NB4 (cell line): ENCODE data around the gene CISD3.

Experiments
- DNase-seq: peaks from one replicate; pipeline ENCODE4 v3.0.0; 2010; ENCODE audit warnings: low read depth
- H3K4me3 ChIP-seq: one replicate; pipeline ENCODE4 v1.5.1; 2011; ENCODE audit warnings: mild to moderate bottlenecking, low read depth, low read length, moderate library complexity
- CTCF ChIP-seq: IDR thresholded peaks from one replicate; pipeline ENCODE4 v1.5.1; 2012; ENCODE audit warnings: low read depth, low read length
- MAX ChIP-seq: IDR thresholded peaks from 2 replicates; pipeline ENCODE4 v1.6.1; 2011; ENCODE audit warnings: low read depth, low read length
- MYC ChIP-seq: IDR thresholded peaks from 2 replicates; pipeline ENCODE4 v1.6.1; 2011; ENCODE audit warnings: low read depth, low read length
- POLR2A ChIP-seq: IDR thresholded peaks from 2 replicates; pipeline ENCODE4 v1.6.1; 2011; ENCODE audit warnings: mild to moderate bottlenecking; ENCODE audit not compliant: insufficient read length; ENCODE audit errors: extremely low read depth

CISD3 gene

GRCh38 chr17:38705523-38705802, 24.7 kb upstream of the CISD3 start:
- TF ChIP-seq MAX, result no peak
- no peak for TF ChIP-seq MYC
- TF ChIP-seq POLR2A, result no peak
- no peak for TF ChIP-seq CTCF
- H3K4me3 ChIP-seq, result peak overlapping the region; percentile 72
- no peak for DNase-seq

GRCh38 chr17:38705803-38706504, 24.2 kb upstream of the CISD3 start:
- H3K4me3 ChIP-seq, result peak overlapping the region; percentile 72
- DNase-seq, result peak; percentile 47
- TF ChIP-seq POLR2A (no peak), MYC (no peak), CTCF (no peak), MAX (no peak)

DNA sequence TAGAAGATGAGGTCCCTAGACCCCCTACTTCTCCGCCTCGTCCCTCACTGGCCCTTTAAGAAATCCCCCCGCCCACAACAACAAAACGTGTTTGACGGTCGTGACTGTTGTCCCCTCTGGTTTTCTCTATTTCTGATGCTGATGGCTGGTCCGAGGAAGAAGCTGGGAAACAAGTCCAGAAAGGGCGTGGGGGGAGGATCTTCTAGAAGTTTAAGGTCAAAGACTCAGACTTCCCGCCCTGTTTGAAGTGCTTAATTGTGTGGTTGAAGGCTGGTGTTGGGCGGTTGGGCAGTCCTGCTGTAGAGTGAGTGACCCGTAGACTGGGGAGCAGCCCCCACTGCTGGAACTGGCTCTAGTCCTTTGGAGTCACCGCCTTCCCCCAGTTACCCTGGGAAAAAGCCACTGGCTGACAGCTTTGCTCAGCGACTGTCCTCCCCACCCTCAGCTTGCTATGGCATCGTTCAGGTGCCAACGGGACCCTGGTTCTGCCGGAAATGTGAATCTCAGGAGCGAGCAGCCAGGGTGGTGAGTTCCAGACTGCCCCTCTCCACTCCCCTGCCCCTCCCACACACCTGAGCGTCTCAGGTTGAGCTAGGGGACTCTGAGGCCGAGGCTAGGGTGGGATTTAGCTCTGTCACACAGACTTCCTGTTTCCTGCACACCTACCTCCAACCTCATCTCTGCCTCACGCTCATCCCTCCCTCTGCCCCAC, 23.5 kb upstream of the CISD3 start:
- TF ChIP-seq MYC (no peak), MAX (no peak), CTCF (no peak), POLR2A (no peak)
- peak overlapping the region; percentile 72 for H3K4me3 ChIP-seq
- peak; percentile 44 for DNase-seq

- DNase-seq, result no peak
- H3K4me3 ChIP-seq, result no peak overlapping the region
- no peak for TF ChIP-seq CTCF
- TF ChIP-seq MAX, result peak; percentile 60
- TF ChIP-seq MYC, result no peak
- TF ChIP-seq POLR2A, result no peak
Observed at GRCh38 chr17:38707678-38708351, 22.3 kb upstream of the CISD3 start.

- DNase-seq, result no peak
- H3K4me3 ChIP-seq, result no peak overlapping the region
- no peak for TF ChIP-seq MAX
- TF ChIP-seq CTCF, result no peak
- TF ChIP-seq POLR2A, result no peak
- no peak for TF ChIP-seq MYC
Observed at GRCh38 chr17:38709104-38709820, 20.9 kb upstream of the CISD3 start.
